SK-N-SH treated with all-trans-retinoic acid at 6 μM for 48 hours (cell line): Measurements from ENCODE around the gene CTXN3.

Experiments used
- ARNTL ChIP-seq: fragments of 450-650 bp; formaldehyde crosslinking; IDR thresholded peaks from 2 replicates; pipeline ENCODE4 v1.5.0; 2020; ENCODE audit warnings: low read depth, mild to moderate bottlenecking, moderate library complexity, borderline replicate concordance
- OSR1 ChIP-seq: fragments of 250-450 bp; sonication (Bioruptor Pico); IDR thresholded peaks from 2 replicates; pipeline ENCODE4 v1.8.0; 2022; ENCODE audit warnings: moderate library complexity, mild to moderate bottlenecking, inconsistent platforms
- PPARA ChIP-seq: fragments of 250-450 bp; sonication (Bioruptor Pico); IDR thresholded peaks from 2 replicates; pipeline ENCODE4 v1.5.0; 2020; ENCODE audit warnings: mild to moderate bottlenecking, borderline replicate concordance
- RARB ChIP-seq: fragments of 250-450 bp; sonication (Bioruptor Pico); IDR thresholded peaks from 2 replicates; pipeline ENCODE4 v1.8.0; 2021; ENCODE audit warnings: mild to moderate bottlenecking, moderate library complexity
- TCF4 ChIP-seq: fragments of 250-450 bp; sonication (Bioruptor Pico); IDR thresholded peaks from 2 replicates; pipeline ENCODE4 v1.8.0; 2021; ENCODE audit warnings: mild to moderate bottlenecking, moderate library complexity, borderline replicate concordance
- TOX ChIP-seq: fragments of 250-450 bp; sonication (Bioruptor Pico); IDR thresholded peaks from 2 replicates; pipeline ENCODE4 v1.8.0; 2021; ENCODE audit warnings: mild to moderate bottlenecking, moderate library complexity, borderline replicate concordance
- ZFP3 ChIP-seq: fragments of 250-450 bp; sonication (Bioruptor Pico); IDR thresholded peaks from 2 replicates; pipeline ENCODE4 v1.5.0; 2020; ENCODE audit warnings: mild to moderate bottlenecking, moderate library complexity
- ZFP30 ChIP-seq: fragments of 450-650 bp; formaldehyde crosslinking; IDR thresholded peaks from 2 replicates; pipeline ENCODE4 v1.5.0; 2022; ENCODE audit warnings: mild to moderate bottlenecking, moderate library complexity
- ZNF8 ChIP-seq: fragments of 450-650 bp; formaldehyde crosslinking; IDR thresholded peaks from 2 replicates; pipeline ENCODE4 v1.5.0; 2020; ENCODE audit warnings: mild to moderate bottlenecking, moderate library complexity
- TF ChIP-seq, protein P1 (sequence below): fragments of 250-450 bp; sonication (Bioruptor Pico); IDR thresholded peaks from 2 replicates; pipeline ENCODE4 v1.8.0; 2021; ENCODE audit warnings: low read depth, mild to moderate bottlenecking, moderate library complexity, borderline replicate concordance
- TF ChIP-seq, protein P2 (sequence below): fragments of 250-450 bp; sonication (Bioruptor Pico); IDR thresholded peaks from 2 replicates; pipeline ENCODE4 v1.8.0; 2020; ENCODE audit warnings: mild to moderate bottlenecking, moderate library complexity, borderline replicate concordance
- TF ChIP-seq, protein P3 (sequence below): fragments of 250-450 bp; sonication (Bioruptor Pico); IDR thresholded peaks from 2 replicates; pipeline ENCODE4 v1.5.1; 2020; ENCODE audit warnings: low read depth, mild to moderate bottlenecking, moderate library complexity

DNA sequence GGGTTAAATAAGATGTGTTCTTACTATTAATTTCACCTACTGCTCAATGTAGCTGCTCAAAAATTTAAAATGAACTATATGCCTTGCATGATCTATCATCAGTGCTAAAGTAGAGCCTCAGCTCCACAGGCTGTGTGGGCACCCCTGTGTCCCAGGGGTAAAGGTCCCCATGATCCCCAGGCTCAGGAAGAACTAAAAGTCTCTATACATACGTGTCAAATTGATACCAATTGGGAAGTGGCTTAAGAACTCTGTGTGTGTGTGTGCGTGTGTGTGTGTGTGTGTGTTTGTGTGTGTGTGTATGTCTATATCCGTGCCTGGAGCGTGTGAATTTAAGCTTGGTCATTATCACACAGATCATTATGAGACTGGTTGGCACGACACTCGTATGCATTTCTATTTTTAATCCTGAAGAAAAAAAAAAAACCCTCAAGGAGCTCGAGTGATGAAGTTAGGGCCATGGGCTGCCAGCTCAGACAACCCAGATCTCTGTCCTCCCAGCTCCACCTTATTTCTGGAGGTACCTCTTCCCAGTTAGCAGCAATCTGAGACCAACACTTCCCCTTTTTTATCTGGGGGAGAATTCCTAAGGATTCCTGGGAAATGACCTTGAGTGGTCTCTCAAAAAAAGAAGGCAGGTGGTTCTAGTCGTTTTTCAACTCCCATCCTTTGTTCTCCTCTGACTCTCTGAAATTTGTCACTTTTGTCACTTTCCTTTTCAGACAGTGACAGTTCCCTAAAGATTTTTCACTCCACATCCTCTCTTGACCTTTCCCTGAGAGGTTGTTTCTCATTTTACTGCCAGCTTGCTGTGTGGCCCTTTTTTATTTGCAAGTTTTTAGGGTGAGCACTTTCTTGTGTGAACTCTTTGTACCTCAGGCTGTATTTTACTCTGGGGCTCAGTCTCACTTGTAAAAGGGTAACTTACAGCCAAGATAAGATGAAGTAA, 45.7 kb upstream of the CTXN3 start:
- TF ChIP-seq TOX (no peak), ZNF8 (CRISPR knock-in tag) (no peak), ARNTL (CRISPR knock-in tag) (no peak), OSR1 (CRISPR knock-in tag) (no peak), RARB (no peak), ZFP3 (no peak), TCF4 (CRISPR knock-in tag) (no peak), PPARA (no peak), ZFP30 (CRISPR knock-in tag) (no peak)
- TF ChIP-seq, protein P1, sequence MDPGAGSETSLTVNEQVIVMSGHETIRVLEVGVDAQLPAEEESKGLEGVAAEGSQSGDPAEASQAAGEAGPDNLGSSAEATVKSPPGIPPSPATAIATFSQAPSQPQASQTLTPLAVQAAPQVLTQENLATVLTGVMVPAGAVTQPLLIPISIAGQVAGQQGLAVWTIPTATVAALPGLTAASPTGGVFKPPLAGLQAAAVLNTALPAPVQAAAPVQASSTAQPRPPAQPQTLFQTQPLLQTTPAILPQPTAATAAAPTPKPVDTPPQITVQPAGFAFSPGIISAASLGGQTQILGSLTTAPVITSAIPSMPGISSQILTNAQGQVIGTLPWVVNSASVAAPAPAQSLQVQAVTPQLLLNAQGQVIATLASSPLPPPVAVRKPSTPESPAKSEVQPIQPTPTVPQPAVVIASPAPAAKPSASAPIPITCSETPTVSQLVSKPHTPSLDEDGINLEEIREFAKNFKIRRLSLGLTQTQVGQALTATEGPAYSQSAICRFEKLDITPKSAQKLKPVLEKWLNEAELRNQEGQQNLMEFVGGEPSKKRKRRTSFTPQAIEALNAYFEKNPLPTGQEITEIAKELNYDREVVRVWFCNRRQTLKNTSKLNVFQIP (CRISPR knock-in tag), result no peak
- TF ChIP-seq, protein P2, sequence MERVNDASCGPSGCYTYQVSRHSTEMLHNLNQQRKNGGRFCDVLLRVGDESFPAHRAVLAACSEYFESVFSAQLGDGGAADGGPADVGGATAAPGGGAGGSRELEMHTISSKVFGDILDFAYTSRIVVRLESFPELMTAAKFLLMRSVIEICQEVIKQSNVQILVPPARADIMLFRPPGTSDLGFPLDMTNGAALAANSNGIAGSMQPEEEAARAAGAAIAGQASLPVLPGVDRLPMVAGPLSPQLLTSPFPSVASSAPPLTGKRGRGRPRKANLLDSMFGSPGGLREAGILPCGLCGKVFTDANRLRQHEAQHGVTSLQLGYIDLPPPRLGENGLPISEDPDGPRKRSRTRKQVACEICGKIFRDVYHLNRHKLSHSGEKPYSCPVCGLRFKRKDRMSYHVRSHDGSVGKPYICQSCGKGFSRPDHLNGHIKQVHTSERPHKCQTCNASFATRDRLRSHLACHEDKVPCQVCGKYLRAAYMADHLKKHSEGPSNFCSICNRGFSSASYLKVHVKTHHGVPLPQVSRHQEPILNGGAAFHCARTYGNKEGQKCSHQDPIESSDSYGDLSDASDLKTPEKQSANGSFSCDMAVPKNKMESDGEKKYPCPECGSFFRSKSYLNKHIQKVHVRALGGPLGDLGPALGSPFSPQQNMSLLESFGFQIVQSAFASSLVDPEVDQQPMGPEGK, result no peak
- TF ChIP-seq, protein P3, sequence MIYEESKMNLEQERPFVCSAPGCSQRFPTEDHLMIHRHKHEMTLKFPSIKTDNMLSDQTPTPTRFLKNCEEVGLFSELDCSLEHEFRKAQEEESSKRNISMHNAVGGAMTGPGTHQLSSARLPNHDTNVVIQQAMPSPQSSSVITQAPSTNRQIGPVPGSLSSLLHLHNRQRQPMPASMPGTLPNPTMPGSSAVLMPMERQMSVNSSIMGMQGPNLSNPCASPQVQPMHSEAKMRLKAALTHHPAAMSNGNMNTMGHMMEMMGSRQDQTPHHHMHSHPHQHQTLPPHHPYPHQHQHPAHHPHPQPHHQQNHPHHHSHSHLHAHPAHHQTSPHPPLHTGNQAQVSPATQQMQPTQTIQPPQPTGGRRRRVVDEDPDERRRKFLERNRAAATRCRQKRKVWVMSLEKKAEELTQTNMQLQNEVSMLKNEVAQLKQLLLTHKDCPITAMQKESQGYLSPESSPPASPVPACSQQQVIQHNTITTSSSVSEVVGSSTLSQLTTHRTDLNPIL (CRISPR knock-in tag), result no peak
